ENCODE data around the gene CCL20. TPM values are rescaled to one million over a fixed set of nuclear protein-coding genes. Genes with fewer than 3 reads are reported as not detected.

Gene CCL20
- total RNA-seq, 1 donor from 2014 or later, result not detected

GRCh38 chr2:227849906-227850305, 36.3 kb downstream of the CCL20 start:
- Mint-ChIP-seq H3K36me3 (ENCODE audit: low read depth, unreplicated experiment) (no peaks in the 10 kb centered on the region), H3K9me3 (ENCODE audit: unreplicated experiment) (no peaks in the 10 kb centered on the region), H3K27ac (ENCODE audit: unreplicated experiment) (no peak overlapping the region), H3K4me1 (ENCODE audit: low read depth, unreplicated experiment) (peaks cover 11% of the 10 kb centered on the region), H3K27me3 (ENCODE audit: low read depth, unreplicated experiment) (peaks cover 3% of the 10 kb centered on the region), H3K4me3 (ENCODE audit: unreplicated experiment) (no peak overlapping the region)
- H3K27ac ChIP-seq (ENCODE audit: low read depth, low read length), result no peak overlapping the region
- H3K79me2 ChIP-seq (ENCODE audit: insufficient read depth, low read length), result no peaks in the 10 kb centered on the region
- no peak overlapping the region for H2AFZ ChIP-seq (ENCODE audit: low read depth, low read length)
- no peak for TF ChIP-seq EZH2 (IDR thresholded peaks at IDR 0.05; ENCODE audit: insufficient read depth, low read length)
- no peak overlapping the region for H3K4me2 ChIP-seq (ENCODE audit: low read length)
- DNase-seq (ENCODE audit: low read depth), result peak; percentile 71
- no peak for FAIRE-seq
- no peaks in the 10 kb centered on the region for H4K20me1 ChIP-seq (ENCODE audit: insufficient read depth, low read length)
- H3K4me3 ChIP-seq (ENCODE audit: insufficient read depth, low read depth, low read length), result no peak overlapping the region
- H3K9ac ChIP-seq (ENCODE audit: low read length), result no peak overlapping the region
- no peaks in the 10 kb centered on the region for H3K36me3 ChIP-seq (ENCODE audit: insufficient read depth, low read length)
- no peaks in the 10 kb centered on the region for H3K9me3 ChIP-seq (ENCODE audit: insufficient read depth, low read depth, low read length)
- peaks cover 17% of the 10 kb centered on the region for H3K4me1 ChIP-seq (ENCODE audit: insufficient read depth, low read length)
- no peaks in the 10 kb centered on the region for H3K27me3 ChIP-seq (ENCODE audit: insufficient read depth, low read length)

- Mint-ChIP-seq H3K27me3 (ENCODE audit: low read depth, unreplicated experiment) (peaks cover 3% of the 10 kb centered on the region), H3K4me3 (ENCODE audit: unreplicated experiment) (peak overlapping the region; percentile 42), H3K27ac (ENCODE audit: unreplicated experiment) (no peak overlapping the region), H3K9me3 (ENCODE audit: unreplicated experiment) (no peaks in the 10 kb centered on the region), H3K36me3 (ENCODE audit: low read depth, unreplicated experiment) (no peaks in the 10 kb centered on the region), H3K4me1 (ENCODE audit: low read depth, unreplicated experiment) (peaks cover 11% of the 10 kb centered on the region)
- peak; percentile 99 for DNase-seq (ENCODE audit: low read depth)
- no peak for FAIRE-seq
- no peak for TF ChIP-seq CTCF (IDR thresholded peaks at IDR 0.05; ENCODE audit: insufficient read depth, low read depth, low read length)
- H3K9ac ChIP-seq (ENCODE audit: low read length), result peak overlapping the region; percentile 70
- H2AFZ ChIP-seq (ENCODE audit: low read depth, low read length), result no peak overlapping the region
- H3K4me1 ChIP-seq (ENCODE audit: insufficient read depth, low read length), result peaks cover 17% of the 10 kb centered on the region
- H3K27me3 ChIP-seq (ENCODE audit: insufficient read depth, low read length), result no peaks in the 10 kb centered on the region
- H3K4me3 ChIP-seq (ENCODE audit: insufficient read depth, low read depth, low read length), result no peak overlapping the region
- no peaks in the 10 kb centered on the region for H3K9me3 ChIP-seq (ENCODE audit: insufficient read depth, low read depth, low read length)
- no peaks in the 10 kb centered on the region for H4K20me1 ChIP-seq (ENCODE audit: insufficient read depth, low read length)
- no peaks in the 10 kb centered on the region for H3K36me3 ChIP-seq (ENCODE audit: insufficient read depth, low read length)
- H3K79me2 ChIP-seq (ENCODE audit: insufficient read depth, low read length), result no peaks in the 10 kb centered on the region
- peak overlapping the region; percentile 69 for H3K4me2 ChIP-seq (ENCODE audit: low read length)
- H3K27ac ChIP-seq (ENCODE audit: low read depth, low read length), result peak overlapping the region; percentile 84
Measured at GRCh38 chr2:227853204-227853629, 39.6 kb downstream of the CCL20 start.

- TF ChIP-seq CTCF (IDR thresholded peaks at IDR 0.05; ENCODE audit: insufficient read depth, low read depth, low read length) (no peak), EZH2 (IDR thresholded peaks at IDR 0.05; ENCODE audit: insufficient read depth, low read length) (no peak)
- H3K9ac ChIP-seq (ENCODE audit: low read length), result peak overlapping the region; percentile 70
- peak overlapping the region; percentile 5 for H2AFZ ChIP-seq (ENCODE audit: low read depth, low read length)
- no peaks in the 10 kb centered on the region for H3K79me2 ChIP-seq (ENCODE audit: insufficient read depth, low read length)
- H3K4me1 ChIP-seq (ENCODE audit: insufficient read depth, low read length), result peaks cover 17% of the 10 kb centered on the region
- Mint-ChIP-seq H3K4me3 (ENCODE audit: unreplicated experiment) (no peak overlapping the region), H3K4me1 (ENCODE audit: low read depth, unreplicated experiment) (peaks cover 11% of the 10 kb centered on the region), H3K36me3 (ENCODE audit: low read depth, unreplicated experiment) (no peaks in the 10 kb centered on the region), H3K27me3 (ENCODE audit: low read depth, unreplicated experiment) (peaks cover 3% of the 10 kb centered on the region), H3K9me3 (ENCODE audit: unreplicated experiment) (no peaks in the 10 kb centered on the region), H3K27ac (ENCODE audit: unreplicated experiment) (peak overlapping the region; percentile 4)
- FAIRE-seq (no peak), DNase-seq (ENCODE audit: low read depth) (peak; percentile 66)
- no peaks in the 10 kb centered on the region for H3K36me3 ChIP-seq (ENCODE audit: insufficient read depth, low read length)
- H3K27ac ChIP-seq (ENCODE audit: low read depth, low read length), result peak overlapping the region; percentile 84
- no peaks in the 10 kb centered on the region for H4K20me1 ChIP-seq (ENCODE audit: insufficient read depth, low read length)
- no peak overlapping the region for H3K4me3 ChIP-seq (ENCODE audit: insufficient read depth, low read depth, low read length)
- no peaks in the 10 kb centered on the region for H3K27me3 ChIP-seq (ENCODE audit: insufficient read depth, low read length)
- H3K4me2 ChIP-seq (ENCODE audit: low read length), result peak overlapping the region; percentile 69
- no peaks in the 10 kb centered on the region for H3K9me3 ChIP-seq (ENCODE audit: insufficient read depth, low read depth, low read length)
Measured at GRCh38 chr2:227853765-227854271, 40.2 kb downstream of the CCL20 start.

All from astrocyte (in vitro differentiated cells and primary cell).